Stomach (tissue), 4 donors: ENCODE results near the gene CYBA.

Experiments
- CTCF ChIP-seq, 7 experiments: fragments of 450-650 bp in 4 of 7; fragments of 200-600 bp in 3 of 7; sonication (generic) in 3 of 7; IDR thresholded peaks; one replicate each; pipeline ENCODE4 v1.5.1; 2016 to 2019; ENCODE audit warnings: antibody characterized with exemption in 7 of 7, control low read depth in 2 of 7, mild to moderate bottlenecking in 1 of 7
- POLR2A ChIP-seq, 4 donors: fragments of 450-650 bp; IDR thresholded peaks; one replicate each; pipeline ENCODE4 v1.6.1; 2016; ENCODE audit warnings: antibody characterized with exemption in 4 of 4, control low read depth in 2 of 4, mild to moderate bottlenecking in 1 of 4, moderate library complexity in 1 of 4

DNA sequence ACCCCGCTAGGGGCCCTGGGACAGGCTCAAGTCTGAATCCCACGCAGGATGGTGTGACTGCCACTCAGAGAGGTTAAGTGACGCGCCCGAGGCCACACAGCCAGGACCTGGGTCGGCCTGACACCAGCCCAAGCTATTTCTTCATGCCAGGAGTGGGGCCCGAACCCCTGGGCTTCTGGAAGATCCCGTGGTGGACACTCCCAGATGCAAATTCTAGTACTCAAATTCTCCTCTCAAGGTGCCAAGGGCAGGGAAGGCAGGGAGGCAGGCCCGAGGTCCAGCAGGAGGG lies 7.3 kb downstream of the CYBA start:
- TF ChIP-seq POLR2A (IDR thresholded peaks at IDR 0.05): no peak
- TF ChIP-seq CTCF (IDR thresholded peaks at IDR 0.05): no peak
